CD14-positive monocyte (primary cell): ENCODE data around the gene NUBP2. TPM values are rescaled to one million over a fixed set of nuclear protein-coding genes. Genes with fewer than 3 reads are reported as not detected.
"Not testable (repeated sequence)": the region's sequence is repeated elsewhere in the genome, so short reads cannot be mapped to it uniquely, and the experiment has no call there.

Source experiments
- DNase-seq, 3 donors: peaks; one replicate each; pipeline ENCODE4 v3.0.0-alpha.2; 2011 to 2022
- H2AFZ ChIP-seq: 2 replicates; pipeline ENCODE4 v1.6.0; 2012; ENCODE audit warnings: mild to moderate bottlenecking, low read depth, low read length, inconsistent platforms; ENCODE audit not compliant: insufficient read depth, poor library complexity, severe bottlenecking
- H3K27ac ChIP-seq, 2 donors: 1 replicate in 1 of 2; 2 replicates in 1 of 2; pipeline ENCODE4 v1.5.1; 2012 to 2013; ENCODE audit warnings: low read length in 2 of 2, control low read depth in 1 of 2, inconsistent platforms in 1 of 2, low read depth in 1 of 2, mild to moderate bottlenecking in 1 of 2
- H3K27me3 ChIP-seq, 2 donors: one replicate each; pipeline versions ENCODE4 v1.6.0 to v1.6.1; 2011 to 2013; ENCODE audit warnings: low read length in 2 of 2; ENCODE audit not compliant: control insufficient read depth in 2 of 2, insufficient read depth in 2 of 2
- H3K36me3 ChIP-seq, 2 donors: replicated peaks in 1 of 2; 1 replicate in 1 of 2; 2 replicates in 1 of 2; pipeline versions ENCODE4 v1.5.1 to v1.6.1; 2012 to 2013; ENCODE audit warnings: low read length in 2 of 2, control low read depth in 1 of 2, inconsistent platforms in 1 of 2, mild to moderate bottlenecking in 1 of 2; ENCODE audit not compliant: insufficient read depth in 2 of 2, control insufficient read depth in 1 of 2
- H3K4me1 ChIP-seq, 2 donors: 1 replicate in 1 of 2; 2 replicates in 1 of 2; pipeline versions ENCODE4 v1.5.1 to v1.6.1; 2012 to 2013; ENCODE audit warnings: low read length in 2 of 2, control low read depth in 1 of 2, inconsistent platforms in 1 of 2, mild to moderate bottlenecking in 1 of 2, moderate library complexity in 1 of 2; ENCODE audit not compliant: insufficient read depth in 2 of 2, control insufficient read depth in 1 of 2
- H3K4me2 ChIP-seq: replicated peaks from 2 replicates; pipeline ENCODE3; 2012; ENCODE audit warnings: low read length, moderate library complexity, mild to moderate bottlenecking; ENCODE audit not compliant: poor library complexity, severe bottlenecking; ENCODE audit errors: extremely low read depth
- H3K4me3 ChIP-seq, 3 experiments: fragments of 200-600 bp in 1 of 3; sonication (generic) in 1 of 3; replicated peaks in 1 of 3; 1 replicate in 2 of 3; 2 replicates in 1 of 3; pipeline ENCODE4 v1.5.1; 2011 to 2013; ENCODE audit warnings: low read length in 3 of 3, mild to moderate bottlenecking in 3 of 3, control low read depth in 2 of 3, low read depth in 2 of 3, inconsistent platforms in 1 of 3, moderate library complexity in 1 of 3
- H3K79me2 ChIP-seq: 2 replicates; pipeline ENCODE4 v1.6.0; 2012; ENCODE audit warnings: mild to moderate bottlenecking, control low read depth, inconsistent platforms, low read length, moderate library complexity; ENCODE audit not compliant: insufficient read depth
- H3K9ac ChIP-seq: 2 replicates; pipeline ENCODE4 v1.6.0; 2017; ENCODE audit warnings: low read length, mild to moderate bottlenecking; ENCODE audit not compliant: insufficient read depth, poor library complexity, severe bottlenecking
- H3K9me3 ChIP-seq, 2 donors: replicated peaks in 1 of 2; 1 replicate in 1 of 2; 2 replicates in 1 of 2; pipeline versions ENCODE4 v1.5.1 to v1.6.1; 2012 to 2013; ENCODE audit warnings: low read length in 2 of 2, control low read depth in 1 of 2; ENCODE audit not compliant: control insufficient read depth in 1 of 2, insufficient read depth in 1 of 2
- H4K20me1 ChIP-seq: 2 replicates; pipeline ENCODE4 v1.6.0; 2012; ENCODE audit warnings: mild to moderate bottlenecking, low read length, control low read depth, moderate library complexity; ENCODE audit not compliant: insufficient read depth
- H3K27ac Mint-ChIP-seq, 7 donors: one replicate each; pipeline ENCODE4 v1.8.0; 2020; ENCODE audit warnings: mild to moderate bottlenecking in 7 of 7, mixed read lengths in 7 of 7, moderate library complexity in 6 of 7, inconsistent platforms in 2 of 7
- H3K27me3 Mint-ChIP-seq, 3 donors: one replicate each; pipeline ENCODE4 v1.8.0; 2021 to 2022; ENCODE audit warnings: low read depth in 3 of 3, mild to moderate bottlenecking in 3 of 3, mixed read lengths in 3 of 3, moderate library complexity in 3 of 3, inconsistent platforms in 1 of 3
- H3K36me3 Mint-ChIP-seq, 2 donors: one replicate each; pipeline ENCODE4 v1.8.0; 2020; ENCODE audit warnings: mixed read lengths in 2 of 2, inconsistent platforms in 1 of 2, mild to moderate bottlenecking in 1 of 2
- H3K4me1 Mint-ChIP-seq: one replicate; pipeline ENCODE4 v1.8.0; 2020; ENCODE audit warnings: mild to moderate bottlenecking, mixed read lengths
- H3K4me3 Mint-ChIP-seq, 2 donors: one replicate each; pipeline ENCODE4 v1.8.0; 2020; ENCODE audit warnings: mild to moderate bottlenecking in 2 of 2, mixed read lengths in 2 of 2, moderate library complexity in 1 of 2
- H3K9me3 Mint-ChIP-seq, 7 donors: one replicate each; pipeline ENCODE4 v1.8.0; 2020 to 2022; ENCODE audit warnings: mixed read lengths in 7 of 7, mild to moderate bottlenecking in 6 of 7, moderate library complexity in 6 of 7, inconsistent platforms in 2 of 7
- CTCF ChIP-seq: fragments of 200-600 bp; IDR thresholded peaks from one replicate; pipeline ENCODE4 v1.8.0; 2022; ENCODE audit warnings: antibody characterized with exemption, mild to moderate bottlenecking
- WGBS: methylation state at CpG from one replicate; pipeline ENCODE4 v1.1.5; 2013; ENCODE audit warnings: missing lambda C conversion rate; ENCODE audit not compliant: insufficient coverage; 5-methylcytosine and 5-hydroxymethylcytosine counted together
- intact Hi-C, 2 donors: fragments of 100-400 bp; cut with micrococcal nuclease; formaldehyde crosslinking; loops; one replicate each; pipeline versions ENCODE4 v1.15.0 to v1.15.1; 2023
- polyA plus RNA-seq, 3 donors: library from polyadenylated mRNA; depleted of rRNA in 1 of 3; unstranded in 2 of 3; stranded (reverse) in 1 of 3; fragments of 300-500 nt in 2 of 3; fragments of >200 nt in 1 of 3; fragmentation: Illumina TruSeq in 2 of 3; gene quantifications; 1 replicate in 2 of 3; 2 replicates in 1 of 3; pipeline ENCODE4 v1.2.3, GENCODE V29; 2012 to 2021

NUBP2 gene
- polyA plus RNA-seq, 3 donors, result 34.4 to 69.5 (median 57.9) TPM

DNA sequence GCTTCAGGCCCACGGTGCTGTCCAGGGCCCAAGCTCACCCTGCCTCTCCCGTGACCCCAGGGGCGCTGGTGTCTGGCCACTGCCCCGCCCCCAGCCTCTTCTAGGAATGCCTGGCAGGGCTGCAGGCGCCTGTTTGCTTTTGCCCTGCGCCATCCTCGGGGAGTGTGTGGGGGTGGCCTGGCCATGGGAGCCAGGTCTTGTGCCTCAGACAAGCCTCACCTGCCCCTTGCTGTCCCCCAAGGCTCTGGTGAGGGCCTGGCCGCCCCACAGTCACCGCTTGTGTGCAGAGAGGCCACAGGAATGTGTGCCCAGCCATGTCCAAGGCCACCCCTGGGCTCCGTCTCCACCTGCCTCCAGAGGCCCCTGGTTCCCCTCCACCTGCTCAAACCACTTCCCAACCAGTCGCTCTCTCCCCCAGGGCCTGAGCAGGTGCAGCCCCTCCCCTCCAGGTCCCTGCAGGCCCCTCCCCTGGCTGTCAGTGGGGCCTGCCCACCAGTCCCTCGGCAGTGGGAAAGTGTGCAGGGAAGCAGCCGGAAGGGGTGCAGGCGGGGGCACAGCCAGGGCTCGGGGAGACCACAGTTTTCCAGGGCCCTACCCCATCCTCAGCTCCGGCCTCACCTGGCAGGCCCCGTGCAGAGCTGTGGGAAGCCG is 11.6 kb downstream of the NUBP2 start:
- WGBS, result 83% methylated on average over 16 of the region's 18 CpGs
- intact Hi-C loops, result no loop called here
- DNase-seq, result no peak
- H3K4me1 ChIP-seq, result no peaks in the 10 kb centered on the region
- Mint-ChIP-seq H3K27ac (no peak overlapping the region), H3K4me1 (no peaks in the 10 kb centered on the region), H3K27me3 (peaks cover 0 to 2% (median 0%) of the 10 kb centered on the region in 3 donors), H3K4me3 (no peak overlapping the region), H3K36me3 (peaks cover 2 to 13% of the 10 kb centered on the region in 2 donors), H3K9me3 (peaks cover 5 to 27% (median 21%) of the 10 kb centered on the region in 7 donors)
- H3K27ac ChIP-seq, result no peak overlapping the region
- peaks cover 5 to 19% of the 10 kb centered on the region in 2 donors for H3K9me3 ChIP-seq
- H3K4me3 ChIP-seq, result no peak overlapping the region
- H4K20me1 ChIP-seq, result no peaks in the 10 kb centered on the region
- H3K36me3 ChIP-seq, result peaks cover 11 to 13% of the 10 kb centered on the region in 2 donors
- H2AFZ ChIP-seq, result no peak overlapping the region
- no peak overlapping the region for H3K4me2 ChIP-seq
- H3K27me3 ChIP-seq, result no peaks in the 10 kb centered on the region
- TF ChIP-seq CTCF, result no peak
- no peaks in the 10 kb centered on the region for H3K79me2 ChIP-seq
- no peak overlapping the region for H3K9ac ChIP-seq

- no peak overlapping the region for H3K9ac ChIP-seq
- H3K4me3 ChIP-seq, result no peak overlapping the region
- no peak overlapping the region for H3K27ac ChIP-seq
- Mint-ChIP-seq H3K9me3 (peaks cover 9 to 34% (median 27%) of the 10 kb centered on the region in 7 donors), H3K4me1 (no peaks in the 10 kb centered on the region), H3K36me3 (peaks cover 2 to 8% of the 10 kb centered on the region in 2 donors), H3K27ac (no peak overlapping the region), H3K4me3 (no peak overlapping the region), H3K27me3 (peaks cover 0 to 2% (median 0%) of the 10 kb centered on the region in 3 donors)
- intact Hi-C loops, result no loop called here
- no peaks in the 10 kb centered on the region for H4K20me1 ChIP-seq
- no peak overlapping the region for H2AFZ ChIP-seq
- H3K27me3 ChIP-seq, result no peaks in the 10 kb centered on the region
- H3K4me1 ChIP-seq, result no peaks in the 10 kb centered on the region
- peaks cover 6 to 9% of the 10 kb centered on the region in 2 donors for H3K36me3 ChIP-seq
- H3K4me2 ChIP-seq, result no peak overlapping the region
- peaks cover 5 to 26% of the 10 kb centered on the region in 2 donors for H3K9me3 ChIP-seq
- no peak for DNase-seq
- no peak for TF ChIP-seq CTCF
- no peaks in the 10 kb centered on the region for H3K79me2 ChIP-seq
- 93% methylated on average over 27 of the region's 32 CpGs for WGBS
These were observed 12.3 kb downstream of the NUBP2 start for GRCh38 chr16:1794908-1795666.

DNA sequence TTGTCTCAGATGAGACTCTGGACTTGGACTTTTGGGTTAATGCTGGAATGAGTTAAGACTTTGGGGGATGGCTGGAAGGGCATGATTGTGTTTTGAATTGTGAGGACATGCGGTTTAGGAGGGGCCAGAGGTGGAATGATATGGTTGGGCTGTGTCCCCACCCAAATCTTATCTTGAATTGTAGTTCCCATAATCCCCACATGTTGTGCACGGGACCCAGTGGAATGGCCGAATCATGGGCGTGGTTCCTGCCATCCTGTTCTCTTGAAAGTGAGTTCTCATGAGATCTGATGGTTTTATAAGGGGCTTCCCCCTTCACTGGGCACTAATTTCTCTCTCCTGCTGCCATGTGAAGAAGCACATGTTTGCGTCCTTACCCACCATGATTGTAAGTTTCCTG is 16.5 kb downstream of the NUBP2 start:
- H3K9me3 Mint-ChIP-seq, result peaks cover 9 to 35% (median 28%) of the 10 kb centered on the region in 7 donors
- no CpG with 5 or more reads among the region's 5 CpGs for WGBS
- H3K9ac ChIP-seq, H3K4me3 Mint-ChIP-seq, H3K4me1 ChIP-seq, H3K79me2 ChIP-seq, DNase-seq, H3K27ac ChIP-seq, H3K4me2 ChIP-seq, H2AFZ ChIP-seq, H3K27me3 Mint-ChIP-seq, H3K4me3 ChIP-seq, intact Hi-C loops, H3K27ac Mint-ChIP-seq, H3K36me3 ChIP-seq, H3K4me1 Mint-ChIP-seq, H4K20me1 ChIP-seq, H3K36me3 Mint-ChIP-seq, H3K27me3 ChIP-seq: not testable (repeated sequence)
- H3K9me3 ChIP-seq, result peaks cover 5 to 28% of the 10 kb centered on the region in 2 donors
